ENCODE measurements around the gene MYO10.
"Not testable (repeated sequence)": the region's sequence is repeated elsewhere in the genome, so short reads cannot be mapped to it uniquely, and the experiment has no call there.

The MYO10 gene

DNA sequence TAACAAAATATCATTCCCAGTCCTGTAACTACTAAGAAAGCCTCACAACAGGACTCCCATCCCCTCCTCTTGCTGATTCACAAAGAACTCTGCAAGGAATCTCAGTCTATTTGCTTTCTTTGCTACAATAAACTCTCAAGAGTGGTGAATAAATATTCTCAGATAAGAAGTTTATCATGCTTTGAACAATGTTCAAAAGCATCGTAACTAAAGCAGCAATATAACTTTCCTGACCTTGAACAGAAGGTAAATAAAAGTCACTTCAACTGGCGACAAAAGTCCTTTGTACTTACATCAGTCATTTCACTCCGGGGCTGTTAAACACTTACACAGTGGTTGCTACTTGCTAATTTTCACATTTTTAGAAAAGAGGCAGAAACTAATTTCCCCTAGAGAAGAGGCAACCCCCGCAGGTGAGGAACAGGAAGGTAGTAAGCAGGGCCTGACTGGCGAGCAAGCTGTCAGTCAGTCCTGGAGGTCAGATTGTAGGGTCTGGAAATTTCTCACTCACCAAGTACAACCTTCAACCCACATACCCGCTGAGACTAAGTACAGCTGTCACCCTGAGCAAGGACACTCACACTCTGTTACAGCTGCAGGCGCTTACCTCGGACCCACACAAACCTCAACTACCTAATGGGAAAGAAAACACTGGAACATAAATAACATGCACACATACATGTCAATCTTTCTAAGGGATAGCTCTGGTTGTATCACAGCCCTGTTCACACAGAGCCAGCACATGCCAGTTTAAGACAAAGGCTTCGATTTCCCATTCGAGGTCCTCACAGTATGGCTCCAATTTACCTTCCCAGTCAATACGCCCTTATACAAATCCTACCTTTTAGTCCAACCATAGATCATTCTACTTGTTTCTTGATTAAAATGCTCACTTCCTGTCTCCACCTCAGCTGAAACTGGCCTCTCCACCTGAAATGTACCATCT lies 214.7 kb downstream of the MYO10 start:
- no peak for DNase-seq (ENCODE audit: low spot score)
- TF ChIP-seq, protein P1, sequence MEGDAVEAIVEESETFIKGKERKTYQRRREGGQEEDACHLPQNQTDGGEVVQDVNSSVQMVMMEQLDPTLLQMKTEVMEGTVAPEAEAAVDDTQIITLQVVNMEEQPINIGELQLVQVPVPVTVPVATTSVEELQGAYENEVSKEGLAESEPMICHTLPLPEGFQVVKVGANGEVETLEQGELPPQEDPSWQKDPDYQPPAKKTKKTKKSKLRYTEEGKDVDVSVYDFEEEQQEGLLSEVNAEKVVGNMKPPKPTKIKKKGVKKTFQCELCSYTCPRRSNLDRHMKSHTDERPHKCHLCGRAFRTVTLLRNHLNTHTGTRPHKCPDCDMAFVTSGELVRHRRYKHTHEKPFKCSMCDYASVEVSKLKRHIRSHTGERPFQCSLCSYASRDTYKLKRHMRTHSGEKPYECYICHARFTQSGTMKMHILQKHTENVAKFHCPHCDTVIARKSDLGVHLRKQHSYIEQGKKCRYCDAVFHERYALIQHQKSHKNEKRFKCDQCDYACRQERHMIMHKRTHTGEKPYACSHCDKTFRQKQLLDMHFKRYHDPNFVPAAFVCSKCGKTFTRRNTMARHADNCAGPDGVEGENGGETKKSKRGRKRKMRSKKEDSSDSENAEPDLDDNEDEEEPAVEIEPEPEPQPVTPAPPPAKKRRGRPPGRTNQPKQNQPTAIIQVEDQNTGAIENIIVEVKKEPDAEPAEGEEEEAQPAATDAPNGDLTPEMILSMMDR (IDR thresholded peaks at IDR 0.05) = no peak
- no peak overlapping the region for H3K27ac ChIP-seq
- H3K4me3 ChIP-seq = no peak overlapping the region

DNA sequence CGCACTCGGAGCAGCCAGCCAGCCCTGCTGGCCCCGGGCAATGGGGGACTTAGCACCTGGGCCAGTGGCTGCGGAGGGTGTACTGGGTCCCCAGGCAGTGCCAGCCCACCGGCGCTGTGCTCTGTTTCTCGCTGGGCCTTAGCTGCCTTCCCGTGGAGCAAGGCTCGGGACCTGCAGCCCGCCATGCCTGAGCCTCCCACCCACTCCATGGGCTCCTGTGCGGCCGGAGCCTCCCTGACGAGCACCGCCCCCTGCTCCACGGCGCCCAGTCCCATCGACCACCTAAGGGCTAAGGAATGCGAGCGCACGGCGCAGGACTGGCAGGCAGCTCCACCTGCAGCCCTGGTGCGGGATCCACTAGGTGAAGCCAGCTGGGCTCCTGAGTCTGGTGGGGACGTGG lies 218.1 kb downstream of the MYO10 start:
- H3K4me3 ChIP-seq; DNase-seq (ENCODE audit: low spot score); H3K27ac ChIP-seq: not testable (repeated sequence)

GRCh38 chr5:16713386-16713928 lies 222.6 kb downstream of the MYO10 start:
- no peak for DNase-seq (ENCODE audit: low spot score)
- peak overlapping the region; percentile 64 for H3K4me3 ChIP-seq
- H3K27ac ChIP-seq = peak overlapping the region in 1 of 2 donors; percentile 40
- TF ChIP-seq, protein P1 (IDR thresholded peaks at IDR 0.05) = no peak

DNA sequence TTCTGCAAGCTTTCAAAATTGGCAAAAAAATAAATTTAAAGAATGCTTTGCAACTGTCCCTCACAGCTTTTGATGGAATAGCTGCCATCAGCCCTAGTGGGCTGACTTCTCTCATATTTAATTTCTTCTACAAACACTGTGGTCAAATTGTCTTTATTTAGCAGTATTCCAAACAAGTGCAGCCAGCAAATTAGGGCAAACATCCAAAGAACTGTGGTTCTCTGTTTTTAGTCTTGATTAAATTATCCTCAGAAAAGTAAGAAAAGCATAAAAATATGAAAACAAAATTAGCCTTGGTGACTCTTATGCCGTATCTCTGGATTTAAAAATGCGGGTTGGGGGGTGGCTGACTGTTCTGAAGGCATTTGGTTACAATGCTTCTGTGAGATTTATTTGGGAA lies 223.5 kb downstream of the MYO10 start:
- TF ChIP-seq, protein P1 (IDR thresholded peaks at IDR 0.05) = no peak
- Histone ChIP-seq H3K27ac (no peak overlapping the region), H3K4me3 (no peak overlapping the region)
- no peak for DNase-seq (ENCODE audit: low spot score)

DNA sequence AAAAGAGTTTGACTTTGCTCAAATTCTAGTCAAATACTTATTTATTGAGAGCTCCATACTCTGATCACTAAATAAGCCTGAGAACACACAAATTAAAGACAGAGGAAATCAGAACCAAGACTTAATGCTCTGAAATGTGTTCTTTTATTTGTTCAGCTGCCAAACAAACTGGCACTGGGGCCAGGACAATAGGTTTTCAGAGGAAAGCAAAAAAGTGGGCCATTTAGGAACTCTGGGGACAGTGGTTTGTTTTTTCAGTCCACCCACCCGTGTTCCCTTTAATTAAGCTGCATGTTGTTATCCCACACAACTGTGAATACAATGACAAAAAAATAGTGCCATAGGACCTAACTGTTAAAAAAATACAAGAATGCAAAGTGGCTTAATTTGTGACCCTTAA lies 223.9 kb downstream of the MYO10 start:
- H3K4me3 ChIP-seq = no peak overlapping the region
- DNase-seq (ENCODE audit: low spot score) = no peak
- TF ChIP-seq, protein P1 (IDR thresholded peaks at IDR 0.05) = no peak
- H3K27ac ChIP-seq = peak overlapping the region in 1 of 2 donors; percentile 7

DNA sequence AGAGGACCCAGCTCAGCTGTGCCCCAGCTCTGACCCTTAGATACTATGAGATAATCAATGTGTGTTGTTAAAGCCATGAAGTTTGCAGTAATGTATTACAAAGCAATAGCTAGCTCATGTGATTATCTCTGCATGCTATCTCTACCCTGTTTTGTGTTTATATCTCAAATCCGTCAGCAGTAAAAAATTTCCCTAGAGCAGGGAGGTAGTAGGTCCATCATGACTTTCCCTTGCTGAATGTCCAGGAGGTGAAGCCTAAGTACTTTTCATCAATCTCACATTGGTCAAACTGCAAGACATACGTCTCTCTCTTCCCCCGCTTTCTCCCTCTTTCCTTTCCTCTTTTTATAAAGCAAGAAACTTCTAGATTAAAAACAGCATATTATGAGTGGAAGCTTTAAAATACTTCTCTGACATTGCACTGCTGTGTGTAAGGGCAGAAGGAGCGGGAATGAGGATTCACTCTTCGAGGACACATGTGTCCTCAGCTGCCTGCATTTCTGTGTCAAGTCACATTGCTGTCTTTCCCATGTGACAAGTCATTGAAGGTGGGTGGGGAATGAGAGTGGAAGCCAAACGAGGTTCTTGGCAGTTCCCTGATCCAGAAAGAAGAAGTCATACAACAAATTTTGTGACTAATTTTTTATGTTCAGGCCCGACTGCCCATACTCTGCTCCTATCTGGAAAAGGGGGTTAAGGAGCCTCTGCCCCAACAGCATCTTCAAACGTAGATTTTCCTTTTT lies 226.2 kb downstream of the MYO10 start:
- DNase-seq (ENCODE audit: low spot score) = no peak
- no peak overlapping the region for H3K4me3 ChIP-seq
- no peak overlapping the region for H3K27ac ChIP-seq
- TF ChIP-seq, protein P1 (IDR thresholded peaks at IDR 0.05) = no peak

DNA sequence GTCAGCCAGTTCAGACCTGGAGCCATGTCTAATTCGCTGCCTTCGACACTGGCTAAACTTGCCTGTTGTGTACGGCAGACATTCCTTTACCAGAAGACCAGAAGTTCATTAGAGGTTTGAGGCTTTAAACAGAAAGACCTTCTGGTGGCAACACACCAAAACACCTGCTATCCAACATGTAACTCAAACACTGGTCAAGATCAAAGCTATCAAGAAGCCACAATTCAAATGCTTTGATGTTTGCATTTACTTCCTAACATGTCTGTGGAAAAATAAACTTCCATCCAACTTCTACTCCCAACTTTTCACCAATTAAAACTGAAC lies 228.3 kb downstream of the MYO10 start:
- Histone ChIP-seq H3K4me3 (no peak overlapping the region), H3K27ac (no peak overlapping the region)
- TF ChIP-seq, protein P1 (IDR thresholded peaks at IDR 0.05) = no peak
- DNase-seq (ENCODE audit: low spot score) = no peak
